CD4-positive, alpha-beta T cell (primary cell): ENCODE data around the gene FAT1. TPM values are rescaled to one million over a fixed set of nuclear protein-coding genes. Genes with fewer than 3 reads are reported as not detected.

Source experiments
- ATAC-seq: fragments of 200-7000 bp; cut with Tn5 transposase; one replicate; pipeline ENCODE4 v1.10.0; 2022; ENCODE audit warnings: mild to moderate bottlenecking; ENCODE audit not compliant: poor library complexity
- CTCF ChIA-PET: fragments of 350-600 bp; sonication (Branson Sonifier 250); formaldehyde crosslinking; loops from one replicate; lab custom pipeline; 2021; ENCODE audit warnings: antibody characterized with exemption, inconsistent platforms; lab: Charles Lee
- POLR2A ChIA-PET: fragments of 350-600 bp; sonication (Branson Sonifier 250); formaldehyde crosslinking; loops from one replicate; lab custom pipeline; 2021; ENCODE audit warnings: antibody characterized with exemption, inconsistent platforms; lab: Charles Lee
- DNase-seq, 14 experiments: peaks; one replicate each; pipeline ENCODE4 v3.0.0-alpha.2; 2013 to 2020; ENCODE audit warnings: mixed read lengths in 2 of 14
- H3K27ac ChIP-seq, 2 donors: one replicate each; pipeline versions ENCODE4 v1.5.1 to v1.7.0; 2013; ENCODE audit warnings: low read length in 2 of 2, low read depth in 1 of 2, mild to moderate bottlenecking in 1 of 2
- H3K27me3 ChIP-seq, 2 experiments: 1 replicate in 1 of 2; 2 replicates in 1 of 2; pipeline versions ENCODE4 v1.6.1 to v1.7.0; 2013; ENCODE audit warnings: low read length in 2 of 2, control low read depth in 1 of 2, mild to moderate bottlenecking in 1 of 2, moderate library complexity in 1 of 2; ENCODE audit not compliant: insufficient read depth in 2 of 2, control insufficient read depth in 1 of 2
- H3K36me3 ChIP-seq: one replicate; pipeline ENCODE4 v1.6.1; 2013; ENCODE audit warnings: low read length, control low read depth; ENCODE audit not compliant: insufficient read depth
- H3K4me1 ChIP-seq: one replicate; pipeline ENCODE4 v1.6.1; 2013; ENCODE audit warnings: low read length, control low read depth; ENCODE audit not compliant: insufficient read depth
- H3K4me3 ChIP-seq: one replicate; pipeline ENCODE4 v1.5.1; 2013; ENCODE audit warnings: mild to moderate bottlenecking, low read length, moderate library complexity
- H3K9me3 ChIP-seq, 2 experiments: 1 replicate in 1 of 2; 2 replicates in 1 of 2; pipeline versions ENCODE4 v1.6.1 to v1.7.0; 2013; ENCODE audit warnings: low read length in 2 of 2, mild to moderate bottlenecking in 2 of 2, control low read depth in 1 of 2, moderate library complexity in 1 of 2; ENCODE audit not compliant: control insufficient read depth in 1 of 2, insufficient read depth in 1 of 2
- H3K27ac Mint-ChIP-seq: one replicate; pipeline ENCODE4 v1.8.0; 2020; ENCODE audit warnings: mixed read lengths
- H3K27me3 Mint-ChIP-seq: one replicate; pipeline ENCODE4 v1.8.0; 2021; ENCODE audit warnings: mixed read lengths
- H3K36me3 Mint-ChIP-seq: one replicate; pipeline ENCODE4 v1.8.0; 2021; ENCODE audit warnings: low read depth, mixed read lengths
- H3K4me1 Mint-ChIP-seq: one replicate; pipeline ENCODE4 v1.8.0; 2021; ENCODE audit warnings: low read depth, mixed read lengths
- H3K4me3 Mint-ChIP-seq: one replicate; pipeline ENCODE4 v1.8.0; 2020; ENCODE audit warnings: mild to moderate bottlenecking, mixed read lengths
- H3K9me3 Mint-ChIP-seq: one replicate; pipeline ENCODE4 v1.8.0; 2020; ENCODE audit warnings: mixed read lengths
- CTCF ChIP-seq: fragments of 200-600 bp; IDR thresholded peaks from one replicate; pipeline ENCODE4 v1.8.0; 2022; ENCODE audit warnings: antibody characterized with exemption, mild to moderate bottlenecking
- intact Hi-C, 2 experiments: fragments of 100-400 bp; cut with DNase I in 1 of 2; cut with micrococcal nuclease in 1 of 2; formaldehyde crosslinking; loops; one replicate each; pipeline versions ENCODE4 v1.15.1 to v1.9.0; 2023 to 2025; cut with DNase I, micrococcal nuclease
- total RNA-seq, 174 experiments: library from RNA in 2 of 174; stranded (reverse) in 2 of 174; gene quantifications; one replicate each; pipeline ENCODE4 v1.2.3 and lab custom pipeline; 2021 to 2026

Gene FAT1
- total RNA-seq, 2 experiments from 2014 or later = 0.03 TPM; not detected in 1

- peaks cover 0 to 7% of the 10 kb centered on the region in 2 experiments for H3K9me3 ChIP-seq
- H3K9me3 Mint-ChIP-seq = no peaks in the 10 kb centered on the region
- no peaks in the 10 kb centered on the region for H3K4me1 ChIP-seq
- H3K36me3 Mint-ChIP-seq = no peaks in the 10 kb centered on the region
- no peak for ATAC-seq
- no peak overlapping the region for H3K27ac ChIP-seq
- H3K27me3 Mint-ChIP-seq = no peaks in the 10 kb centered on the region
- ChIA-PET POLR2A (no interaction called here), CTCF (interaction anchor here (0.6 kb wide), 1 partner anchor 223 kb away, joined by 3 read pairs; no protein-coding TSS in a partner anchor)
- no peak overlapping the region for H3K4me3 ChIP-seq
- H3K4me1 Mint-ChIP-seq = no peaks in the 10 kb centered on the region
- no peaks in the 10 kb centered on the region for H3K36me3 ChIP-seq
- H3K27ac Mint-ChIP-seq = no peak overlapping the region
- DNase-seq = no peak
- TF ChIP-seq CTCF = no peak
- intact Hi-C loops = no loop called here
- no peaks in the 10 kb centered on the region for H3K27me3 ChIP-seq
- H3K4me3 Mint-ChIP-seq = no peak overlapping the region
Measured at GRCh38 chr4:186685767-186686183, 37.9 kb downstream of the FAT1 start.

- ChIA-PET CTCF (no interaction called here), POLR2A (no interaction called here)
- Histone ChIP-seq H3K4me3 (no peak overlapping the region), H3K36me3 (no peaks in the 10 kb centered on the region), H3K4me1 (no peaks in the 10 kb centered on the region), H3K27ac (no peak overlapping the region), H3K27me3 (no peaks in the 10 kb centered on the region), H3K9me3 (peaks cover 0 to 7% of the 10 kb centered on the region in 2 experiments)
- no peak overlapping the region for H3K4me3 Mint-ChIP-seq
- H3K27me3 Mint-ChIP-seq = no peaks in the 10 kb centered on the region
- H3K27ac Mint-ChIP-seq = no peak overlapping the region
- H3K4me1 Mint-ChIP-seq = no peaks in the 10 kb centered on the region
- ATAC-seq (no peak), DNase-seq (no peak)
- intact Hi-C loops = no loop called here
- no peak for TF ChIP-seq CTCF
- H3K36me3 Mint-ChIP-seq = no peaks in the 10 kb centered on the region
- H3K9me3 Mint-ChIP-seq = peaks cover 2% of the 10 kb centered on the region
Measured at GRCh38 chr4:186684889-186685309, 38.8 kb downstream of the FAT1 start.

- no peaks in the 10 kb centered on the region for H3K27me3 ChIP-seq
- ATAC-seq (no peak), DNase-seq (no peak)
- no peak overlapping the region for H3K4me3 ChIP-seq
- no peak overlapping the region for H3K27ac ChIP-seq
- H3K9me3 Mint-ChIP-seq = peaks cover 2% of the 10 kb centered on the region
- peaks cover 0 to 7% of the 10 kb centered on the region in 2 experiments for H3K9me3 ChIP-seq
- intact Hi-C loops = no loop called here
- no peak overlapping the region for H3K27ac Mint-ChIP-seq
- no peaks in the 10 kb centered on the region for H3K36me3 Mint-ChIP-seq
- H3K36me3 ChIP-seq = no peaks in the 10 kb centered on the region
- H3K4me1 ChIP-seq = no peaks in the 10 kb centered on the region
- POLR2A ChIA-PET = no interaction called here
- H3K4me3 Mint-ChIP-seq = no peak overlapping the region
- CTCF ChIA-PET = no interaction called here
- H3K27me3 Mint-ChIP-seq = no peaks in the 10 kb centered on the region
- TF ChIP-seq CTCF = no peak
- no peaks in the 10 kb centered on the region for H3K4me1 Mint-ChIP-seq
Measured at GRCh38 chr4:186684220-186684619, 39.4 kb downstream of the FAT1 start.
